H9 (cell line): ENCODE measurements around the gene SNW1. TPM values are rescaled to one million over a fixed set of nuclear protein-coding genes. Genes with fewer than 3 reads are reported as not detected.

ENCODE experiments used
- DNase-seq: peaks from one replicate; pipeline ENCODE4 v3.0.0-alpha.2; 2017
- H2AFZ ChIP-seq: one replicate; pipeline ENCODE4 v1.6.1; 2013; ENCODE audit warnings: mild to moderate bottlenecking, low read length, control low read depth, moderate library complexity
- H2AK5ac ChIP-seq: 2 replicates; pipeline ENCODE4 v1.6.1; 2013; ENCODE audit warnings: low read length, control low read depth, mixed read lengths; ENCODE audit not compliant: insufficient read length
- H2BK120ac ChIP-seq: one replicate; pipeline ENCODE4 v1.6.1; 2013; ENCODE audit warnings: low read depth, mild to moderate bottlenecking, low read length, control low read depth, inconsistent platforms; ENCODE audit not compliant: poor library complexity, severe bottlenecking
- H2BK12ac ChIP-seq: 2 replicates; pipeline ENCODE4 v1.6.1; 2013; ENCODE audit warnings: low read length, control low read depth, mixed read lengths, low read depth; ENCODE audit not compliant: insufficient read length
- H2BK15ac ChIP-seq: 2 replicates; pipeline ENCODE4 v1.6.1; 2013; ENCODE audit warnings: low read depth, low read length, control low read depth
- H2BK20ac ChIP-seq: one replicate; pipeline ENCODE4 v1.6.1; 2013; ENCODE audit warnings: low read depth, mild to moderate bottlenecking, low read length, control low read depth, inconsistent platforms; ENCODE audit not compliant: poor library complexity, severe bottlenecking
- H2BK5ac ChIP-seq: 2 replicates; pipeline ENCODE4 v1.6.1; 2013; ENCODE audit warnings: low read length, control low read depth, mixed read lengths; ENCODE audit not compliant: insufficient read length
- H3K14ac ChIP-seq: 2 replicates; pipeline ENCODE4 v1.6.1; 2013; ENCODE audit warnings: low read length, control low read depth; ENCODE audit not compliant: insufficient read depth
- H3K18ac ChIP-seq: 2 replicates; pipeline ENCODE4 v1.6.1; 2013; ENCODE audit warnings: low read depth, mild to moderate bottlenecking, mixed read lengths, low read length, control low read depth; ENCODE audit not compliant: insufficient read length
- H3K23ac ChIP-seq: 2 replicates; pipeline ENCODE4 v1.6.1; 2013; ENCODE audit warnings: low read length, control low read depth, mixed read lengths, low read depth; ENCODE audit not compliant: insufficient read length
- H3K23me2 ChIP-seq: 2 replicates; pipeline ENCODE4 v1.6.1; 2013; ENCODE audit warnings: low read depth, mild to moderate bottlenecking, mixed read lengths, low read length, control low read depth; ENCODE audit not compliant: insufficient read length, poor library complexity, severe bottlenecking
- H3K27ac ChIP-seq: 2 replicates; pipeline ENCODE4 v1.5.1; 2013; ENCODE audit warnings: low read length, control low read depth, mixed read lengths, low read depth; ENCODE audit not compliant: insufficient read length
- H3K27me3 ChIP-seq: 2 replicates; pipeline ENCODE4 v1.6.1; 2013; ENCODE audit warnings: low read length, control low read depth, inconsistent platforms; ENCODE audit not compliant: insufficient read depth
- H3K4ac ChIP-seq: 2 replicates; pipeline ENCODE4 v1.6.1; 2013; ENCODE audit warnings: low read depth, mild to moderate bottlenecking, control low read depth, inconsistent platforms, low read length, moderate library complexity
- H3K4me1 ChIP-seq: 2 replicates; pipeline ENCODE4 v1.6.1; 2013; ENCODE audit warnings: low read length, control low read depth, inconsistent platforms; ENCODE audit not compliant: insufficient read depth
- H3K4me2 ChIP-seq: 2 replicates; pipeline ENCODE4 v1.6.1; 2013; ENCODE audit warnings: low read length, control low read depth, mixed read lengths; ENCODE audit not compliant: insufficient read length, insufficient read depth
- H3K56ac ChIP-seq: 2 replicates; pipeline ENCODE4 v1.6.1; 2013; ENCODE audit warnings: low read depth, mild to moderate bottlenecking, mixed read lengths, low read length, control low read depth; ENCODE audit not compliant: insufficient read length
- H3K79me1 ChIP-seq: 2 replicates; pipeline ENCODE4 v1.6.1; 2013; ENCODE audit warnings: low read depth, mild to moderate bottlenecking, moderate library complexity, low read length, control low read depth, inconsistent platforms; ENCODE audit not compliant: insufficient read depth, poor library complexity, severe bottlenecking
- H3K79me2 ChIP-seq: 2 replicates; pipeline ENCODE4 v1.6.1; 2013; ENCODE audit warnings: low read length, control low read depth, inconsistent platforms; ENCODE audit not compliant: insufficient read depth
- H3K9ac ChIP-seq: 2 replicates; pipeline ENCODE4 v1.6.1; 2013; ENCODE audit warnings: low read length, control low read depth, mixed read lengths; ENCODE audit not compliant: insufficient read length; ENCODE audit errors: extremely low read depth
- H3K9me3 ChIP-seq: one replicate; pipeline ENCODE4 v1.6.1; 2013; ENCODE audit warnings: low read depth, low read length, inconsistent platforms; ENCODE audit not compliant: control insufficient read depth
- H3T11ph ChIP-seq: one replicate; pipeline ENCODE4 v1.6.1; 2013; ENCODE audit warnings: mild to moderate bottlenecking, low read length, control low read depth, inconsistent platforms
- H4K20me1 ChIP-seq: one replicate; pipeline ENCODE4 v1.6.1; 2013; ENCODE audit not compliant: control insufficient read depth, insufficient read length, insufficient read depth
- H4K5ac ChIP-seq: 2 replicates; pipeline ENCODE4 v1.6.1; 2013; ENCODE audit warnings: low read depth, mild to moderate bottlenecking, mixed read lengths, low read length, control low read depth; ENCODE audit not compliant: insufficient read length
- H4K8ac ChIP-seq: replicated peaks from 2 replicates; pipeline ENCODE4 v1.6.1; 2013; ENCODE audit warnings: low read length, control low read depth, mixed read lengths, low read depth; ENCODE audit not compliant: insufficient read length
- H4K91ac ChIP-seq: 2 replicates; pipeline ENCODE4 v1.6.1; 2013; ENCODE audit warnings: low read depth, mild to moderate bottlenecking, moderate library complexity, mixed read lengths, low read length, control low read depth; ENCODE audit not compliant: insufficient read length
- H3K27ac Mint-ChIP-seq, 3 experiments: 2 replicates in 2 of 3; 3 replicates in 1 of 3; pipeline ENCODE4 v1.8.0; 2020 to 2021; ENCODE audit warnings: mixed read lengths in 3 of 3, mild to moderate bottlenecking in 1 of 3, moderate library complexity in 1 of 3
- H3K27me3 Mint-ChIP-seq: 2 replicates; pipeline ENCODE4 v1.8.0; 2021; ENCODE audit warnings: low read depth, mild to moderate bottlenecking, moderate library complexity, mixed read lengths
- H3K36me3 Mint-ChIP-seq, 3 experiments: 2 replicates in 2 of 3; 3 replicates in 1 of 3; pipeline ENCODE4 v1.8.0; 2020 to 2021; ENCODE audit warnings: low read depth in 3 of 3, mixed read lengths in 3 of 3; ENCODE audit not compliant: insufficient read depth in 1 of 3
- H3K4me1 Mint-ChIP-seq, 2 experiments: 2 replicates each; pipeline ENCODE4 v1.8.0; 2020; ENCODE audit warnings: mixed read lengths in 2 of 2
- H3K4me3 Mint-ChIP-seq, 2 experiments: 2 replicates in 1 of 2; 3 replicates in 1 of 2; pipeline ENCODE4 v1.8.0; 2020 to 2021; ENCODE audit warnings: mild to moderate bottlenecking in 2 of 2, mixed read lengths in 2 of 2, moderate library complexity in 1 of 2
- H3K9me3 Mint-ChIP-seq, 2 experiments: 2 replicates in 1 of 2; 3 replicates in 1 of 2; pipeline ENCODE4 v1.8.0; 2020; ENCODE audit warnings: mild to moderate bottlenecking in 2 of 2, mixed read lengths in 2 of 2, moderate library complexity in 1 of 2
- WGBS: extraction: QIAGEN DNeasy Blood & Tissue Kit; methylation state at CpG from one replicate; pipeline ENCODE4 v1.1.7; 2013; ENCODE audit warnings: missing lambda C conversion rate, low lambda C conversion rate, mixed read lengths; ENCODE audit not compliant: insufficient read length; ENCODE audit errors: extremely low coverage; 5-methylcytosine and 5-hydroxymethylcytosine counted together
- total RNA-seq: library from RNA; stranded (reverse); gene quantifications from 2 replicates; pipeline ENCODE4 v1.2.1, GENCODE V29; 2021
- TF ChIP-seq, protein P1 (sequence below): fragments of 200-600 bp; sonication (generic); conservative IDR thresholded peaks from 3 replicates; pipeline ENCODE4 v1.8.0; 2021; ENCODE audit warnings: antibody characterized with exemption, mild to moderate bottlenecking

Gene SNW1
- total RNA-seq, 1 experiment from 2014 or later = 103 TPM

DNA sequence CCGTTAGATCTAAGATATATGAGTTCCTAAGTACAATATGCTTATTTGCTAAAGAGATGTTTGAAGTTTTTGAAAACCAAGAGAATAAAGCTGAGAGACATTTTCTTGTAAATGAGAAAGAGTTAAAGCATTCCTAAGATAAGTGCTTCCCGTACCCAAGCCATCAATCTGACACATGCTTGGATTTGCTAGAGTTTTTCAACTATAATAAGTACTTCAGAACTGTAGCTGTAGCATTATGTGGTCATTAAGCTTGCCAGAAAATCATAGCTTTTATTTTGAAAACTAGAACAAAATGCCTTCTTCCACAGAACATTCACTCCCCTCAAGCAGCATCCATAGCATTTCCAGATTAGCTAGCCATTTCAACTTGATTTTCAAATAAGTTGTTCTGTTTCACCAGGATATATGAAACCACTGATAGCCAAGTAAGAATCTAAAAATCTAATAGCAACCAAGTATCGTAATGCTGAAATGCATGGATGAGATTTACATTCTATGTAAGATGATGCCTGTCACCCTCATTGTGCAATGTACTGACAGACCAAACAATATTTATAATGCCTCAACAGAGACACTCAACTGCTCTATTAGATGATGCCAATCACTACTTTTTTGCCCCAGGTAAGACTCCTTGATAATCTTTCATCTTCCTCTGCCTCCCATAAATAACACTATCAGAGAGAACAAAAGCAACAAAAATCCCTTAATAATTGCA is 8.0 kb downstream of the SNW1 start:
- no peaks in the 10 kb centered on the region for H3K79me1 ChIP-seq
- H3K23me2 ChIP-seq = no peaks in the 10 kb centered on the region
- no peak overlapping the region for H2BK20ac ChIP-seq
- H3K27ac Mint-ChIP-seq = no peak overlapping the region; a peak in 1 of 7 replicates
- no CpG with 5 or more reads among the region's 3 CpGs for WGBS
- no peaks in the 10 kb centered on the region for H3K4me1 Mint-ChIP-seq
- peaks cover under 1 to 1% of the 10 kb centered on the region in 2 experiments; a peak in 1 of 5 replicates for H3K9me3 Mint-ChIP-seq
- no peak overlapping the region for H2AFZ ChIP-seq
- H4K20me1 ChIP-seq = no peaks in the 10 kb centered on the region
- H3K18ac ChIP-seq = no peak overlapping the region
- H3K27me3 ChIP-seq = no peaks in the 10 kb centered on the region
- H3K23ac ChIP-seq = no peak overlapping the region
- no peak overlapping the region for H4K5ac ChIP-seq
- H3K9me3 ChIP-seq = no peaks in the 10 kb centered on the region
- no peak overlapping the region for H2BK120ac ChIP-seq
- H3K79me2 ChIP-seq = peaks cover 3% of the 10 kb centered on the region; the same call in 1 of the 2 replicates
- no peaks in the 10 kb centered on the region for H3K27me3 Mint-ChIP-seq
- no peaks in the 10 kb centered on the region for H3K4me1 ChIP-seq
- TF ChIP-seq, protein P1, sequence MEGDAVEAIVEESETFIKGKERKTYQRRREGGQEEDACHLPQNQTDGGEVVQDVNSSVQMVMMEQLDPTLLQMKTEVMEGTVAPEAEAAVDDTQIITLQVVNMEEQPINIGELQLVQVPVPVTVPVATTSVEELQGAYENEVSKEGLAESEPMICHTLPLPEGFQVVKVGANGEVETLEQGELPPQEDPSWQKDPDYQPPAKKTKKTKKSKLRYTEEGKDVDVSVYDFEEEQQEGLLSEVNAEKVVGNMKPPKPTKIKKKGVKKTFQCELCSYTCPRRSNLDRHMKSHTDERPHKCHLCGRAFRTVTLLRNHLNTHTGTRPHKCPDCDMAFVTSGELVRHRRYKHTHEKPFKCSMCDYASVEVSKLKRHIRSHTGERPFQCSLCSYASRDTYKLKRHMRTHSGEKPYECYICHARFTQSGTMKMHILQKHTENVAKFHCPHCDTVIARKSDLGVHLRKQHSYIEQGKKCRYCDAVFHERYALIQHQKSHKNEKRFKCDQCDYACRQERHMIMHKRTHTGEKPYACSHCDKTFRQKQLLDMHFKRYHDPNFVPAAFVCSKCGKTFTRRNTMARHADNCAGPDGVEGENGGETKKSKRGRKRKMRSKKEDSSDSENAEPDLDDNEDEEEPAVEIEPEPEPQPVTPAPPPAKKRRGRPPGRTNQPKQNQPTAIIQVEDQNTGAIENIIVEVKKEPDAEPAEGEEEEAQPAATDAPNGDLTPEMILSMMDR = no peak
- H3K4me3 Mint-ChIP-seq = no peak overlapping the region
- no peak overlapping the region for H3T11ph ChIP-seq
- H2BK5ac ChIP-seq = no peak overlapping the region
- H3K27ac ChIP-seq = no peak overlapping the region
- H3K4me2 ChIP-seq = no peak overlapping the region
- peaks cover 49 to 81% (median 63%) of the 10 kb centered on the region in 3 experiments for H3K36me3 Mint-ChIP-seq
- H4K91ac ChIP-seq = no peak overlapping the region
- H3K56ac ChIP-seq = no peak overlapping the region
- no peak overlapping the region for H3K9ac ChIP-seq
- H2AK5ac ChIP-seq = no peak overlapping the region
- no peak overlapping the region for H4K8ac ChIP-seq
- no peak overlapping the region for H3K4ac ChIP-seq
- H2BK12ac ChIP-seq = no peak overlapping the region
- H2BK15ac ChIP-seq = no peak overlapping the region
- no peak overlapping the region for H3K14ac ChIP-seq
- no peak for DNase-seq
